ENCODE data around the gene DNAAF3. TPM values are rescaled to one million over a fixed set of nuclear protein-coding genes. Genes with fewer than 3 reads are reported as not detected.

The DNAAF3 gene
- total and polyA plus RNA-seq, 9 donors, result 0.16 to 34.8 (median 1.0) TPM; not detected in 2

DNA sequence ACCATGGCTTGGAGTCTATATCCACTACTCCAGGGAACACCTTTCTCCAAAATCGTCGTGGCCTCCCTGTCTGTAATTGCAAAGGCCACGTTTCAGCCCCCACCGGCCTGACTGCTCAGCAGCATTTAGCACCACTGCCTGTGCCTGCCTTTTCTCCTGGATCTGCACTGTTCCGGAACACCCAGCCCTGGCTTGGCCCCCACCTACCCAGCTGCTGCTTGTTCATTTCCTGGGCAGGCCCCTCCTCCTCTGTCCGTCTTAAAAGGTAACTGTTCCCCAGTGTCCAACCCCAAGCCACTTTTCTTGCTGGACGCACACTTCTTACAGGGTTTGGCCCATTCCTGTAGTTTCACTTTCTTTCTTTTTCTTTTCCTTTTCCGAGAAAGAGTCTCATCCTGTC lies 22.2 kb upstream of the DNAAF3 start:
- no peaks in the 10 kb centered on the region for H3K9me3 ChIP-seq
- H3K36me3 ChIP-seq, result no peaks in the 10 kb centered on the region
- TF ChIP-seq CTCF (IDR thresholded peaks at IDR 0.05) (no peak), EP300 (IDR thresholded peaks at IDR 0.05) (no peak), POLR2A (IDR thresholded peaks at IDR 0.05) (no peak)
- H3K4me3 ChIP-seq, result no peak overlapping the region
- DNase-seq, result no peak
- no peaks in the 10 kb centered on the region for H3K27me3 ChIP-seq
- intact Hi-C loops (cut with DNase I), result no loop called here
- H3K27ac ChIP-seq, result no peak overlapping the region
- 57 to 60% (median 58%) methylated on average over 8 of the region's 8 CpGs for WGBS, 3 donors
- H3K4me1 ChIP-seq (ENCODE audit: insufficient read depth), result no peaks in the 10 kb centered on the region

GRCh38 chr19:55186080-55186479 lies 19.7 kb upstream of the DNAAF3 start:
- Histone ChIP-seq H3K27ac (no peak overlapping the region), H3K9me3 (no peaks in the 10 kb centered on the region), H3K4me3 (no peak overlapping the region), H3K36me3 (no peaks in the 10 kb centered on the region), H3K27me3 (no peaks in the 10 kb centered on the region), H3K4me1 (ENCODE audit: insufficient read depth) (no peaks in the 10 kb centered on the region)
- DNase-seq, result no peak
- WGBS, 3 donors, result 72 to 80% (median 78%) methylated on average over 11 to 12 of the region's 12 CpGs
- TF ChIP-seq EP300 (IDR thresholded peaks at IDR 0.05), result no peak
- no peak for TF ChIP-seq CTCF (IDR thresholded peaks at IDR 0.05)
- no peak for TF ChIP-seq POLR2A (IDR thresholded peaks at IDR 0.05)
- intact Hi-C loops (cut with DNase I), result no loop called here

DNA sequence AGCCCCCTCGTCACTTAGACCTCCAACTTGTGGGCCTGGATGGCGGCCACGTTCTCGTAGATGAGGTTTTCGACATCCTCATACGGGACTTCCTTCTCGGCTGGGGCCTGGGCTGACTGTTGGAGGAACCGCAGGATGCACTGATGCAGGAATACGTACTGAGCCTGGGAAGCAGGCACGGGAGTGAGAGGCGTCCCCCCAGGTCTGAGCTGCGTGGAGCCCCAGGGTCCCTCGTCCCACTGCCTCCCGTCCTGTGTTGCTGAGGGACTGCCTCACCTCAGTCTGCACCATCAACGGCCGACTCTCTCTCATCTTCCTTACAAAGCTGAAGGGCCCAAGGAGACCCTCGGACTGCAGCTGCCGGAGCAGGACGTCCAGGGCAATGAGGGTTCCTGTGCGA lies 15.3 kb upstream of the DNAAF3 start:
- Histone ChIP-seq H3K4me1 (ENCODE audit: insufficient read depth) (peaks cover 9% of the 10 kb centered on the region), H3K36me3 (no peaks in the 10 kb centered on the region), H3K9me3 (no peaks in the 10 kb centered on the region), H3K4me3 (no peak overlapping the region), H3K27ac (no peak overlapping the region), H3K27me3 (peaks cover 5% of the 10 kb centered on the region)
- 71 to 72% (median 71%) methylated on average over 20 of the region's 20 CpGs for WGBS, 3 donors
- intact Hi-C loops (cut with DNase I), result no loop called here
- no peak for TF ChIP-seq EP300 (IDR thresholded peaks at IDR 0.05)
- no peak for TF ChIP-seq CTCF (IDR thresholded peaks at IDR 0.05)
- no peak for TF ChIP-seq POLR2A (IDR thresholded peaks at IDR 0.05)
- DNase-seq, result no peak

- intact Hi-C loops (cut with DNase I), result no loop called here
- Histone ChIP-seq H3K36me3 (no peaks in the 10 kb centered on the region), H3K4me1 (ENCODE audit: insufficient read depth) (peaks cover 9% of the 10 kb centered on the region), H3K4me3 (no peak within 1 kb of the TSS), H3K27me3 (peaks cover 5% of the 10 kb centered on the region), H3K27ac (no peak within 1 kb of the TSS), H3K9me3 (no peaks in the 10 kb centered on the region)
- TF ChIP-seq POLR2A (IDR thresholded peaks at IDR 0.05) (no peak), CTCF (IDR thresholded peaks at IDR 0.05) (no peak), EP300 (IDR thresholded peaks at IDR 0.05) (no peak)
- WGBS, 3 donors, result 0 to 1% (median 0%) methylated on average over 60 to 68 of the region's 68 CpGs
- DNase-seq, result peak in 2 of 5 donors; percentile 20 to 54
Observed at GRCh38 chr19:55179606-55180484, 13.4 kb upstream of the DNAAF3 start, which contains the start of gene SYT5. SYT5 (minus strand) TSS chr19:55180289; CDS start chr19:55179041, 1,248 bp downstream.
